ENCODE data around the gene OXGR1.

The OXGR1 gene

DNA sequence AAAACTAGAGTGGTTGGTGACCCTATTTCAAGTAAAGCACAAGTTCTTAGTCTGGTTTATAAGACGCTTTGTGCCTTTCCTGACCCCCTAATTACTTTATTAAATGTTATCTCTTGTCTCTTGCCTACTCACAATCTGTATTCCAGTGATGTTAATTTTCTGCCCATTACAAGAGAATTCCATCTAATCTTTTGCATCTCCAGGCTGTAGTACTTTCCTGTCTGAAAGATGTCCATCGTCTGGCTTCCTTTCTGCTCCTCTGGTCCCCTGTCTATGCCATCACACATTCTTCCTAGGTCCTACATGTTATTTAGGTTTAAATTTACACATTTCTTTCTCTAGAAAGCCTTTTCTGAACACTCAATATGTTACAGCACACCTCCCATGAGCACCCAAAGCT, 25.9 kb upstream of the OXGR1 start:
- DNase-seq (ENCODE audit: insufficient read length) (no peak), FAIRE-seq (no peak)
- no peak for TF ChIP-seq POLR2A (IDR thresholded peaks at IDR 0.05; ENCODE audit: low read depth, low read length)
- no peak for TF ChIP-seq TAF1 (IDR thresholded peaks at IDR 0.05; ENCODE audit: borderline replicate concordance, low read depth, low read length)
- no peak for TF ChIP-seq POLR2AphosphoS5 (IDR thresholded peaks at IDR 0.05; ENCODE audit: low read depth, low read length)

DNA sequence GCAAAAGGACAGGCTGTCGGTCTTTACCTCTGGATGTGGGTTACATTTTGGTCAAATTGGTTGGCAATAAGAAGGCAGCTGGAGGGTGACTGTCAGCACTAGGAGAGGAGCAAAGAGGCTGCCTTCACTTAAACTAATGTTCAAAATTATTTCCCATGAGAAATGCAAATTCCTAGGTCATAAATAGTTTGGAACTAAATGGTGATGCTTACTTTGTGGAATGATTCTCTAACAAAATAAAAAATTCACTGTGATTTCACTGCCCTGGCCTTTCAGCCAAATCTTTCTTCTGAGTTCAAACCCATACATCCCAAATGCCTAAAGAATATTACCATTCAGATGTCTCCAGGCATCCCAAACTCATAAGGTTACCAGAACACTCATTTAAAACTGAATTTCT, 25.0 kb upstream of the OXGR1 start:
- TF ChIP-seq TAF1 (IDR thresholded peaks at IDR 0.05; ENCODE audit: borderline replicate concordance, low read depth, low read length) = no peak
- FAIRE-seq (no peak), DNase-seq (ENCODE audit: insufficient read length) (no peak)

DNA sequence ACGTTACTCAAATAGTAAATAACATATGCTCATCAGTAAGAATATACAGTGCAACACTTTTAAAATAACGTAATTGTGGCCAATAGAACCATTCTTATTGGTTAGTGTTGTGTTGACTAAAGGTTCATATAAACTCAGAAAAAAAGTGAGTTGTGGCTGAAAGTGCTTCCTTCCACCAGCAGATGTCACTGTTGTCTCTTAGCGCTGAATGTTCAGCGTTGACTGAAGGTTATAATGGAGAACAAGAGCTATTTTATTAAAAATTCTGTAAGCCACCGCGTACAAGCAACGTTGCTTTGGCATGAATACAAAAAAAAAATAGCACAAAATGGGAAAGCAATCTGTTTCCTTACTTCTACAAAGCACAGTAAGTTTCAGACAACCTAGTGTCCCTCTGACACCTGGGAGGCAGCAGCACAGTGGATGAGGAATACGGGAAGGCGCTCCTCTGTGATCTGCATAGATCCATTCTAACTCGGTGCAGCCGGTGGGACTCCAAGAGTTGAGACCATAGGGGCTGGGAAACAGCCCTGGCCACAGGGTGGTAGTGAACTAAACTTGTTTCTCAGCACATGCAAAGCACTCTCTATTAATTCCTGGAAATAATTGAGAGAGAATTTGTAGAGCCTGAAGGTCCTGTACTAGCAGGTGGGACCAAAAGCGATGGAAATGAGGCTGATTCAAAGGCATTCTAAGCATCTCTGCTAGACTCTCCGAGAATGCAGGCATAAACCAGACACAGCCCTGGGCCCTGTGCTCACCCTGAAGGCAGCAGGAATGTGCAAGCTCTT, 23.9 kb upstream of the OXGR1 start:
- FAIRE-seq = peak; percentile 85
- DNase-seq (ENCODE audit: insufficient read length) = no peak
- no peak for TF ChIP-seq POLR2A (IDR thresholded peaks at IDR 0.05; ENCODE audit: low read depth, low read length)
- TF ChIP-seq POLR2AphosphoS5 (IDR thresholded peaks at IDR 0.05; ENCODE audit: low read depth, low read length) = no peak
- TF ChIP-seq TAF1 (IDR thresholded peaks at IDR 0.05; ENCODE audit: borderline replicate concordance, low read depth, low read length) = no peak

DNA sequence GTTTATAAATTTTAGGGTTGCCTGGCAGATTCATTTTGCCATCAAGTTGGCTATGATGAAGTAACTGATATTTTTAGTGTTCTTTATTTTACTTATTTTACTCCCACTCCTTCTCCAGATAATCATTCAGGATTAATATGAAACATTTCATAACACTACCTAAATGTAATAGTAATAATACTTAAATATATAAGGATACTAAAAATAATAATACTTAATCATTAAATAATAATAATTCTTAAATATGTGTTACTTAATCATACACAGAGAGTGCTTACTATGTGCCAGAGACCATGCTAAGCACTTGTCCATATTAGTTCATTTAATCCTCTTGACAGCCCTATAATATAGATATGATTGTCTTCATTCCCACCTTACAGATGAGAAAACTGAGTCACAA, 23.0 kb upstream of the OXGR1 start:
- DNase-seq (ENCODE audit: insufficient read length) (no peak), FAIRE-seq (no peak)
- TF ChIP-seq POLR2A (IDR thresholded peaks at IDR 0.05; ENCODE audit: low read depth, low read length) (no peak), TAF1 (IDR thresholded peaks at IDR 0.05; ENCODE audit: borderline replicate concordance, low read depth, low read length) (no peak), POLR2AphosphoS5 (IDR thresholded peaks at IDR 0.05; ENCODE audit: low read depth, low read length) (no peak)

DNA sequence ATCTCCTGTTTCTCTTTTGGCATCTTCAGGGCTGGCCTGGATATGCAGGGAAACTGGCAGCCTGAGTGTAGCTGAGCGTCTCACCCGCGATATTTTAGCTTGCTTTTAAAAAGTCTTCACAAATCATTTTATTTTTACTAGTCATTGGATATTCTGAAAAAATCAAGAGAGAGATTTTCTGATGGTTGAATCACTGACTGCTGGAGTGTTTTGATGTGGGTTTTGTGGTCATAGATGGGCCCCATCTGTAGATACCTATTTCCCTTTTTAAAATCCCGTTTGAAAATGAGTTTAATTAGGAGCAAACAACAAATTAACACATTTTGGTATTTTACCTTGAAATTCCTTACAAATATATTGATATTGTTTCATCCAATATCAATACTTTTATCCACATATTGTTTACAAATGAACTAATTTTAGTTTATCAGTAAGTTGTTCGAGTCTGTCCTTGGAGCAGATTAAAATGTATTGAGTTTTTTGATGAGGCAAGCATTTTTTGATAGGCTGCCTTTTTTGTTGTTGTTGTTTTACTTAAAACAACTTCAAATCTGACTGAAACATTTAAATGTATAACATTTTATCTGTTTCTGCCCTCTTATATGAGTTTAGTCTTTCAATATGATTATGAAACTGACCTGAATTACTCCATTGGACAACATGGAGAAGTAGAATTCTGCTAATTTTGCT, 21.5 kb upstream of the OXGR1 start:
- TF ChIP-seq POLR2A (IDR thresholded peaks at IDR 0.05; ENCODE audit: low read depth, low read length) (no peak), POLR2AphosphoS5 (IDR thresholded peaks at IDR 0.05; ENCODE audit: low read depth, low read length) (no peak), TAF1 (IDR thresholded peaks at IDR 0.05; ENCODE audit: borderline replicate concordance, low read depth, low read length) (no peak)
- DNase-seq (ENCODE audit: insufficient read length) = no peak
- no peak for FAIRE-seq

DNA sequence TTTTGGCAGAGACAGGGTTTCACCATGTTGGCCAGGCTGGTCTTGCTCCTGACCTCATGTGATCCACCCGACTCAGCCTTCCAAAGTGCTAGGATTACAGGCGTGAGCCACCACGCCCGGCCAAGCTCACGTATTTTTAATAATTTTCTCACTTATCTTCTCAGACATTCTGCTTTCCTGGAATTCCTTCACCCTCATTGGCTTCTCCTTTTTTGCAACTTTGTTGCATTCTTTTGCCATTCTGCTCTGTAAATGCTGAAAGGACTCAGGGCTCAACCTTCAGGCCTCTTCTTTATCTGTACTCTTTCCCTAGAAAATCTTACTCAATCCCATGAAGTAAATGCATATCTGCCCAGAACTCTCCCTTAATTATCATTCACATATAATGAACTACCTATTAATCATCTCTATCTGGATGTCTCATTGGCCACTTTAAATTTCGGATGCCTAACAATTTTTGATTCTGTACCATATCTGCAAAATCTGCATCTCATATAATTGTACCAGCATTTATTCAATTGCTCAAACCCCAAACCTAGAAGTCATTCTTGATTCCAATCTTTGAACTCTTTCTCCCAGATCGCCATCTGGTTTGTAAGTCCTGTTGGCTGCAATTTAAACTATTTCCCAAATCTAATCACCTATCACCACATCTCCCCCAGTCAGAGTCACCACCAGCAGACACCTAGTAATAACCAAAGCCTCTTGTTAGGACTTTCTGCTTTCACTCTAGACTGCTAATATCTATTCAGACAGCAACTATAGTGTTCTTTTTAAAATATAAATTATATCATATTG, 18.2 kb upstream of the OXGR1 start:
- no peak for TF ChIP-seq POLR2A (IDR thresholded peaks at IDR 0.05; ENCODE audit: low read depth, low read length)
- TF ChIP-seq TAF1 (IDR thresholded peaks at IDR 0.05; ENCODE audit: borderline replicate concordance, low read depth, low read length) = no peak
- TF ChIP-seq POLR2AphosphoS5 (IDR thresholded peaks at IDR 0.05; ENCODE audit: low read depth, low read length) = no peak
- DNase-seq (ENCODE audit: insufficient read length) (no peak), FAIRE-seq (no peak)

DNA sequence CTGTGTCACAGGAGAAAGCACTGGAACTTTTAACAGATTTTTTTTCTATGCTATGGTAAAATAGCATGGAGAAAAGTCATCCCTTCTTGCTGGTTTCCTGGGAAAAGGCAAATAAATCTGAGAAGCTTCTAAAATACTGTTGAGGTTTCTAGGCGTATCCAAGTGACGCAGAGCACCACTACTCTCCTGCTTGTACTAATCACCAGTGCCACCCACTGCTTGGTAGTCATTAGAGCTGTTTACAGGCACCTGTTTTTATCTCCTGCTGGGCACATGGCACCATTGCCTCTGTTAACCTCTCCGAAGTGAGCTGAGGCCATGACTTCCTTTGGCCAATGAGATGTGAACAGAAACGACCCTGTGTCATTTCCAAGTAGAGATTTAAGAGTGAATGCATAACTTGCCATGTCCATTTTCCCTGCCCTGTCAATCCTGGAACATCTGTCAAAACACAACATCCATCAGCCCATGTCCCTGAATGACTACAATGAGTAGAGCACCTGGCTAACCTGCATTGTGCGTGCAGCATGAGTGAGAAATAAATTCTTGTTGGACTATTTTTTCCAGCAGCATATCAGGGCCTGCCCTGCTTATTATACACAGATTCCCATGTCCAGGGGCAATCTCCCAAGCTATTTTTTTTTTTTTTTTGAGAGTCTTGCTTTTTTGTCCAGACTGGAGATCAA, 17.3 kb upstream of the OXGR1 start:
- DNase-seq (ENCODE audit: insufficient read length) = no peak
- TF ChIP-seq TAF1 (IDR thresholded peaks at IDR 0.05; ENCODE audit: borderline replicate concordance, low read depth, low read length) (no peak), POLR2A (IDR thresholded peaks at IDR 0.05; ENCODE audit: low read depth, low read length) (no peak), POLR2AphosphoS5 (IDR thresholded peaks at IDR 0.05; ENCODE audit: low read depth, low read length) (no peak)
- FAIRE-seq = no peak

DNA sequence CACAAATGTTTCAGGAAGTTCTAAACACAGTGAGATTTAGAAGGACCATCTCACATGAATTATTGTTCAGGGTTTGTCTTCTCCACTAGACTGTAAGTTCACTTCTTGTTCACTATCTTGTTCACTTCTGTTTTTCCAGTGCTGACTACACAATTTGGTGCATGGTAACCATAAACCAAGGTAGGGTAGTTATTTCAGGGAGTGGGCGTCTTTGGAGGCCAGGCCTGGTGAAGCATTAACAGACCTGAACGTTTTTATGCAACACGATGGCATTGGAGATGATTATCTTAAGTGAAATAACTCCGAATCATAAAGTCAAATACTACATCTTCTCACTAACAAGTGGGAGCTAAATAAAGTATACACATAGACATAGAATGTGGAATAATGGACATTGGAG, 14.4 kb upstream of the OXGR1 start:
- FAIRE-seq (no peak), DNase-seq (ENCODE audit: insufficient read length) (no peak)
- TF ChIP-seq POLR2AphosphoS5 (IDR thresholded peaks at IDR 0.05; ENCODE audit: low read depth, low read length) (no peak), POLR2A (IDR thresholded peaks at IDR 0.05; ENCODE audit: low read depth, low read length) (no peak), TAF1 (IDR thresholded peaks at IDR 0.05; ENCODE audit: borderline replicate concordance, low read depth, low read length) (no peak)

DNA sequence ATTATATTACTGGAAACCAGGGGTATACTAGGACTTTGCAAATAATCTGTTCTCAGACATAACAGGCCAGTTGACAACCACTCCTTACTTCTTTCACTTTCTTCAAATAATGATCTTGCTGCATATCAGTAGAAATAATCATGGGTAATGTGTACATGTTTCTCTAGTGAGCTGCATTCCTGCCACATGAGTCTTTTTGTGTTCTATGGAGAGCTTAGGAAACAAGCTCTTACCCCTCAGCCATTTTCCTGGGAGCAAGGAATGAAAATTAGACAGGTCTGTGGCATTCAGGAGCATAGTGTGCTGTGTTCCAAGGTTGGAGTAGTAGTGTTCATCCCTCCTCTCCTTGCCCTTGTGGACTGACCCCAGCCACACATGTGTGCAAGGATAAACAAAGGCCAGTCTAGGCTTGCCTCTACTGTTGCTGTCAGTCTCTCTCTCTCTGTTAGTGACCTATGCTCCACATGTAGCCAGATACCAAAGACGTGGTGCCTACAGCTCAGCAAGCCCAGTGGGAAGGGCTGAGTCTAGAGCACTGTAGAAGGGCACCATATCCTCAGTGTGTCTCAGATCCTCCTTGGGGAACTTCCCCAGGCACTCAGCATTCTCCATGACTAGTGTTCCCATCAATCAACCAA, 11.5 kb upstream of the OXGR1 start:
- DNase-seq (ENCODE audit: insufficient read length) (no peak), FAIRE-seq (no peak)
- TF ChIP-seq POLR2AphosphoS5 (IDR thresholded peaks at IDR 0.05; ENCODE audit: low read depth, low read length) (no peak), TAF1 (IDR thresholded peaks at IDR 0.05; ENCODE audit: borderline replicate concordance, low read depth, low read length) (no peak), POLR2A (IDR thresholded peaks at IDR 0.05; ENCODE audit: low read depth, low read length) (no peak)

DNA sequence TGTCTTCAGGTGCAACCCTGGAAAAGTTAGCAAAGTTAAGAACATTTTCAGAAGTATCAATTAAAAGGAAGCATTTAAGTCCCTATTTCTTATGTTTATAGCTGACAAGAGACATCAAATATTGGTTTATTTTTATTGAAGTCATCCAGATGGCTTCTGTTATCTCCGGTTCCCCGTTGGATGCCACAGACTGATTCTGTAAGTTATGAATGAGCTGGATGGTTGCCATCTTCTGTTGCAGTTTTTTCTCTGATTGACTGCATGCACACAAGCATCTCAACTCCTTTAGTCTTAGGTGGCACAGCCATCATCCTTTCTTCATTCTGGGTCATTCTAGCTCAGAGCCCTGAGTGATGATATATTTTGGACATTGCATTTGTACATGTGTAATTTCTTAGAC, 10.6 kb upstream of the OXGR1 start:
- no peak for TF ChIP-seq TAF1 (IDR thresholded peaks at IDR 0.05; ENCODE audit: borderline replicate concordance, low read depth, low read length)
- no peak for TF ChIP-seq POLR2A (IDR thresholded peaks at IDR 0.05; ENCODE audit: low read depth, low read length)
- no peak for TF ChIP-seq POLR2AphosphoS5 (IDR thresholded peaks at IDR 0.05; ENCODE audit: low read depth, low read length)
- DNase-seq (ENCODE audit: insufficient read length) = no peak
- FAIRE-seq = no peak
